HG03342 (cell line): ENCODE data around the gene ZNF782.
"Not testable (repeated sequence)": the region's sequence is repeated elsewhere in the genome, so short reads cannot be mapped to it uniquely, and the experiment has no call there.

Experiments used
- ATAC-seq: cut with Tn5 transposase; IDR thresholded peaks from one replicate; pipeline ENCODE4 v1.9.1; 2021; ENCODE audit warnings: mild to moderate bottlenecking, moderate library complexity; ENCODE audit not compliant: unreplicated experiment

Gene ZNF782

GRCh38 chr9:96854651-96855273 is 448 bp upstream of the ZNF782 start:
- no peak for ATAC-seq

- no peak for ATAC-seq
These were observed 1.6 kb downstream of the ZNF782 start for GRCh38 chr9:96852676-96853075.

GRCh38 chr9:96844040-96844439 is 10.3 kb downstream of the ZNF782 start:
- ATAC-seq = no peak

- ATAC-seq = no peak
These were observed 35.8 kb downstream of the ZNF782 start for GRCh38 chr9:96818533-96818932.

GRCh38 chr9:96817973-96818372 is 36.3 kb downstream of the ZNF782 start:
- ATAC-seq = no peak

GRCh38 chr9:96813607-96814006 is 40.7 kb downstream of the ZNF782 start:
- no peak for ATAC-seq

- not testable (repeated sequence) for ATAC-seq
These were observed 55.4 kb downstream of the ZNF782 start for GRCh38 chr9:96798959-96799358.

GRCh38 chr9:96784021-96784420 is 70.3 kb downstream of the ZNF782 start:
- no peak for ATAC-seq

GRCh38 chr9:96782235-96782634 is 72.1 kb downstream of the ZNF782 start:
- ATAC-seq = no peak

- no peak for ATAC-seq
These were observed 72.8 kb downstream of the ZNF782 start for GRCh38 chr9:96781552-96781951.

- ATAC-seq = no peak
These were observed 75.2 kb downstream of the ZNF782 start for GRCh38 chr9:96779089-96779488.

GRCh38 chr9:96777426-96777864 is 76.9 kb downstream of the ZNF782 start:
- ATAC-seq = no peak

GRCh38 chr9:96771124-96771523 is 83.2 kb downstream of the ZNF782 start:
- no peak for ATAC-seq

GRCh38 chr9:96769989-96770388 is 84.3 kb downstream of the ZNF782 start:
- ATAC-seq = no peak
